Measurements from ENCODE around the gene OR2T8. TPM values are rescaled to one million over a fixed set of nuclear protein-coding genes. Genes with fewer than 3 reads are reported as not detected.

Gene OR2T8
- total and polyA plus RNA-seq, 2 donors (not counting 1 experiment from before 2014, with no cell fraction given): 0.09 TPM; not detected in 1

- H3K9me3 ChIP-seq (ENCODE audit: control insufficient read depth, insufficient read depth, low read depth, low read length): no peaks in the 10 kb centered on the region
- no peak for DNase-seq (ENCODE audit: low read depth in 2 of 2)
Measured at GRCh38 chr1:247923941-247924340, 3.9 kb downstream of the OR2T8 start.

GRCh38 chr1:247924868-247925267 is 4.8 kb downstream of the OR2T8 start, which contains the start of gene OR2AJ1:
TSS of gene OR2AJ1 (plus strand) at chr1:247924889. CDS start at chr1:247933769, 8,880 bp downstream.
- Histone ChIP-seq H3K79me2 (ENCODE audit: control insufficient read depth, insufficient read depth, low read length) (no peaks in the 10 kb centered on the region), H3K27ac (ENCODE audit: insufficient read depth, low read length) (no peak within 1 kb of the TSS), H3K9me3 (ENCODE audit: control insufficient read depth, insufficient read depth, low read depth, low read length) (no peaks in the 10 kb centered on the region), H3K36me3 (ENCODE audit: control insufficient read depth, insufficient read depth, low read length) (no peaks in the 10 kb centered on the region), H3K4me3 (replicated peaks in 1 of 4; ENCODE audit: control extremely low read depth in 1 of 4, insufficient read depth in 1 of 4, low read depth in 3 of 4, low read length in 4 of 4) (no peak within 1 kb of the TSS), H3K9ac (ENCODE audit: insufficient read depth, low read length) (no peak within 1 kb of the TSS), H2AFZ (ENCODE audit: low read length) (no peak within 1 kb of the TSS), H3K4me1 (ENCODE audit: control insufficient read depth, extremely low read depth, insufficient read depth, low read length) (no peaks in the 10 kb centered on the region), H3K4me2 (ENCODE audit: extremely low read depth, insufficient read depth, low read length) (no peak within 1 kb of the TSS), H3K27me3 (ENCODE audit: control insufficient read depth, insufficient read depth, low read length) (no peaks in the 10 kb centered on the region), H4K20me1 (ENCODE audit: control insufficient read depth, extremely low read depth, insufficient read depth, low read length) (no peaks in the 10 kb centered on the region)
- TF ChIP-seq CTCF (conservative IDR thresholded peaks at IDR 0.05 in 1 of 2, IDR thresholded peaks at IDR 0.05 in 1 of 2; ENCODE audit: low read depth in 1 of 2, low read length in 2 of 2) (no peak), EZH2 (IDR thresholded peaks at IDR 0.05; ENCODE audit: low read length, missing control alignments) (no peak)
- no peak for DNase-seq (ENCODE audit: low read depth in 2 of 2)

More at GRCh38 chr1:247923941-247924340, 3.9 kb downstream of the OR2T8 start:
- no peaks in the 10 kb centered on the region for H3K36me3 ChIP-seq (ENCODE audit: control insufficient read depth, insufficient read depth, low read length)
- no peaks in the 10 kb centered on the region for H4K20me1 ChIP-seq (ENCODE audit: control insufficient read depth, extremely low read depth, insufficient read depth, low read length)
- H3K79me2 ChIP-seq (ENCODE audit: control insufficient read depth, insufficient read depth, low read length): no peaks in the 10 kb centered on the region
- no peak overlapping the region for H3K4me3 ChIP-seq (replicated peaks in 1 of 4; ENCODE audit: control extremely low read depth in 1 of 4, insufficient read depth in 1 of 4, low read depth in 3 of 4, low read length in 4 of 4)
- TF ChIP-seq CTCF (conservative IDR thresholded peaks at IDR 0.05 in 1 of 2, IDR thresholded peaks at IDR 0.05 in 1 of 2; ENCODE audit: low read depth in 1 of 2, low read length in 2 of 2) (no peak), EZH2 (IDR thresholded peaks at IDR 0.05; ENCODE audit: low read length, missing control alignments) (no peak)
- H3K4me2 ChIP-seq (ENCODE audit: extremely low read depth, insufficient read depth, low read length): no peak overlapping the region
- H3K4me1 ChIP-seq (ENCODE audit: control insufficient read depth, extremely low read depth, insufficient read depth, low read length): no peaks in the 10 kb centered on the region
- no peaks in the 10 kb centered on the region for H3K27me3 ChIP-seq (ENCODE audit: control insufficient read depth, insufficient read depth, low read length)
- no peak overlapping the region for H3K27ac ChIP-seq (ENCODE audit: insufficient read depth, low read length)
- no peak overlapping the region for H2AFZ ChIP-seq (ENCODE audit: low read length)
- H3K9ac ChIP-seq (ENCODE audit: insufficient read depth, low read length): no peak overlapping the region

GRCh38 chr1:247933989-247934388 is 13.9 kb downstream of the OR2T8 start:
- no peak overlapping the region for H3K9ac ChIP-seq (ENCODE audit: insufficient read depth, low read length)
- H3K4me1 ChIP-seq (ENCODE audit: control insufficient read depth, extremely low read depth, insufficient read depth, low read length): no peaks in the 10 kb centered on the region
- no peak overlapping the region for H3K27ac ChIP-seq (ENCODE audit: insufficient read depth, low read length)
- no peak overlapping the region for H2AFZ ChIP-seq (ENCODE audit: low read length)
- H3K36me3 ChIP-seq (ENCODE audit: control insufficient read depth, insufficient read depth, low read length): no peaks in the 10 kb centered on the region
- H3K4me3 ChIP-seq (replicated peaks in 1 of 4; ENCODE audit: control extremely low read depth in 1 of 4, insufficient read depth in 1 of 4, low read depth in 3 of 4, low read length in 4 of 4): no peak overlapping the region
- no peaks in the 10 kb centered on the region for H3K79me2 ChIP-seq (ENCODE audit: control insufficient read depth, insufficient read depth, low read length)
- H3K27me3 ChIP-seq (ENCODE audit: control insufficient read depth, insufficient read depth, low read length): no peaks in the 10 kb centered on the region
- TF ChIP-seq EZH2 (IDR thresholded peaks at IDR 0.05; ENCODE audit: low read length, missing control alignments) (no peak), CTCF (conservative IDR thresholded peaks at IDR 0.05 in 1 of 2, IDR thresholded peaks at IDR 0.05 in 1 of 2; ENCODE audit: low read depth in 1 of 2, low read length in 2 of 2) (no peak)
- no peak overlapping the region for H3K4me2 ChIP-seq (ENCODE audit: extremely low read depth, insufficient read depth, low read length)
- DNase-seq (ENCODE audit: low read depth in 2 of 2): no peak
- no peaks in the 10 kb centered on the region for H3K9me3 ChIP-seq (ENCODE audit: control insufficient read depth, insufficient read depth, low read depth, low read length)
- H4K20me1 ChIP-seq (ENCODE audit: control insufficient read depth, extremely low read depth, insufficient read depth, low read length): no peaks in the 10 kb centered on the region

Data from fibroblast of lung (primary cell).